AG04449 (cell line): ENCODE data around the gene DOP1B.
"Not testable (repeated sequence)": the region's sequence is repeated elsewhere in the genome, so short reads cannot be mapped to it uniquely, and the experiment has no call there.

Source experiments
- CTCF ChIA-PET: fragments of 350-600 bp; formaldehyde crosslinking; extraction: SDS; loops from one replicate; lab custom pipeline; 2021; ENCODE audit warnings: antibody characterized with exemption; lab: Yijun Ruan, JAX
- POLR2A ChIA-PET: fragments of 400-600, 350-600 bp; formaldehyde crosslinking; extraction: SDS; loops from one replicate; lab custom pipeline; 2020; ENCODE audit warnings: antibody characterized with exemption, inconsistent platforms; lab: Yijun Ruan, JAX
- DNase-seq: peaks from one replicate; pipeline ENCODE4 v3.0.0-alpha.2; 2010; ENCODE audit warnings: low read depth, low spot score
- H3K4me3 ChIP-seq: 2 replicates; pipeline ENCODE4 v1.5.1; 2011; ENCODE audit warnings: low read depth, mild to moderate bottlenecking, control low read depth, low read length
- TF ChIP-seq, protein P1 (sequence below): IDR thresholded peaks from one replicate; pipeline ENCODE4 v1.5.1; 2011; ENCODE audit warnings: mild to moderate bottlenecking, moderate library complexity, low read length, control low read depth, inconsistent platforms; ENCODE audit not compliant: insufficient read depth; ENCODE audit errors: missing control alignments

DOP1B gene

DNA sequence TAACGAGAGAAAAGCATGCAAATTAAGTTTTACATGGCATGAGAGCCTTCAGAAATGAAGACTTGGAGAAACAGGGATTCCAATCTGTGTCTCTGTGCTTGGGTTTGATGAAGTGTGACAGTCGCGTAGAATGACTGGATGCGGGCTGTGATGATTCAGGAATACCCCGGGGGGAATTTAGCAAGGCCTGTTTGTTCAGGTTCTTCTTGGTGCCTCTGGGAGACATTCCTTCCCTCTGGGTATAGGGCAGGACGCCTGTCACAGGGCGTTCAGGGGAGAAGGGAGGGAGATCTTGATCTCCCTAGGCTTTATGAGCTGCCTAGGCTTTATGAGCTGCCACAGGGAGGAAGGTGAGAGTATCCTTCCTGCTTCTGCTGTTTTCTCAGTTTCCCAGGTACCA lies 36.6 kb downstream of the DOP1B start:
- ChIA-PET CTCF (interaction anchor here (1.3 to 1.4 kb wide), 2 partner anchors 11 to 17 kb away, joined by 3 to 5 read pairs; no protein-coding TSS in a partner anchor), POLR2A (no interaction called here)
- no peak overlapping the region for H3K4me3 ChIP-seq
- TF ChIP-seq, protein P1, sequence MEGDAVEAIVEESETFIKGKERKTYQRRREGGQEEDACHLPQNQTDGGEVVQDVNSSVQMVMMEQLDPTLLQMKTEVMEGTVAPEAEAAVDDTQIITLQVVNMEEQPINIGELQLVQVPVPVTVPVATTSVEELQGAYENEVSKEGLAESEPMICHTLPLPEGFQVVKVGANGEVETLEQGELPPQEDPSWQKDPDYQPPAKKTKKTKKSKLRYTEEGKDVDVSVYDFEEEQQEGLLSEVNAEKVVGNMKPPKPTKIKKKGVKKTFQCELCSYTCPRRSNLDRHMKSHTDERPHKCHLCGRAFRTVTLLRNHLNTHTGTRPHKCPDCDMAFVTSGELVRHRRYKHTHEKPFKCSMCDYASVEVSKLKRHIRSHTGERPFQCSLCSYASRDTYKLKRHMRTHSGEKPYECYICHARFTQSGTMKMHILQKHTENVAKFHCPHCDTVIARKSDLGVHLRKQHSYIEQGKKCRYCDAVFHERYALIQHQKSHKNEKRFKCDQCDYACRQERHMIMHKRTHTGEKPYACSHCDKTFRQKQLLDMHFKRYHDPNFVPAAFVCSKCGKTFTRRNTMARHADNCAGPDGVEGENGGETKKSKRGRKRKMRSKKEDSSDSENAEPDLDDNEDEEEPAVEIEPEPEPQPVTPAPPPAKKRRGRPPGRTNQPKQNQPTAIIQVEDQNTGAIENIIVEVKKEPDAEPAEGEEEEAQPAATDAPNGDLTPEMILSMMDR: no peak
- no peak for DNase-seq

DNA sequence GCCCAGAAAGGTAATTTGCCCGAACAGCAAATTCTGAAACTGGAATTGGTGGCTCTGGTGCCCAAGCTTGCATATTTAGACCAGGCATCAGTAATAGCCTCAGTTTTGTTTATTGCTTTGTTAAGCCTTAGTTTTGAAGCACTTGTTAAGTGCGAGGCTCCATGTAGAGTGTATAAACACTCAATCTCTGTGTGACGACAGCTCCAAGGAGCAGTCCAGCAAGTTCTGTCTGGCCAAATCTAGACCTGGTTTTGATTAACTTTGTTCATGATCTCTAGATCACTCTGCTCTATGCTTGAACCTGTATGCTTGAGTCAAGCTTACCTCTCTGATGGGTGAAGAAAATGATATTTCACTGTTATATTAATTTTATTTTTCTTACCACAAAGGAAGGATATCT lies 37.4 kb downstream of the DOP1B start:
- H3K4me3 ChIP-seq: no peak overlapping the region
- ChIA-PET CTCF (interaction anchor here (1.1 to 1.4 kb wide), 3 partner anchors 9 to 16 kb away, joined by 3 to 5 read pairs (median 4); no protein-coding TSS in a partner anchor), POLR2A (no interaction called here)
- TF ChIP-seq, protein P1: no peak
- no peak for DNase-seq

DNA sequence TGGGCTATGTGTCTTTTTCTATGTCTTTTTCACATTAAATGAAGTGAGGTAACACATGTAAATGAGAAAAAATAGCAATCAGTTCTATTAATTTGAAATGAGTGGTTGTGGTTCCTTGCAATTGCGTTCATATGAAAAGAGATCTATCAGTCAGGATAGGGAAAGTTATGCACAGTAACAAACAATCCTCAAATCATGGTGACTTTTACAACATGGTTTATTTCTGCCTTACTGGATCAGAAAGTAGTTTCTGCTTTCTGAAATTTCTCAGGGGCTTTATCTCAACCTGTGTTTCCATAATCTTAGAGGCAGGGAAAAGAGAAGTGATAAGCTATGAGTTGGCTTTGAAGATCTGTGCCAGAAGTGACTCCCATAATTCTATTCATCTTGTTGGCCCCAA lies 39.0 kb downstream of the DOP1B start:
- no peak for DNase-seq
- TF ChIP-seq, protein P1: no peak
- H3K4me3 ChIP-seq: no peak overlapping the region
- POLR2A ChIA-PET: no interaction called here
- CTCF ChIA-PET: no interaction called here

DNA sequence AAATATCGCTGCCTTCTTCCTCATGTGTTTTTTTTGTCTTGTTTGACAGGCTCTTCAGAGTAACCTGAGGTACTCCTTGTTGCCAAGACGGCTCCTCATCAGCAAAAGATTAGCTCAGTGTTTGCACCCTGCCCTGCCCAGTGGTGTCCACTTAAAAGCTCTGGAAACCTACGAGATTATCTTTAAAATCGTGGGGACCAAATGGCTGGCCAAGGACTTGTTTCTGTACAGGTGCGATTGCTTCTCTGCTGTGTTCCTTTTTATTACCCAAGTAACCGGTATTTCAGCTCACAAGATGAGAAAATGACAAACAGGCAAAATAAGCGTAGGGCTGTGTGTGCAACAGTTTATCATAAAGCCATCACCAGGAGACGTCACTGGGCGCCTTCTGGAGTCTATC lies 42.4 kb downstream of the DOP1B start:
- TF ChIP-seq, protein P1: no peak
- ChIA-PET CTCF (interaction anchor here (0.6 kb wide), 1 partner anchor 10 kb away, joined by 3 read pairs; no protein-coding TSS in a partner anchor), POLR2A (no interaction called here)
- DNase-seq: no peak
- no peak overlapping the region for H3K4me3 ChIP-seq

DNA sequence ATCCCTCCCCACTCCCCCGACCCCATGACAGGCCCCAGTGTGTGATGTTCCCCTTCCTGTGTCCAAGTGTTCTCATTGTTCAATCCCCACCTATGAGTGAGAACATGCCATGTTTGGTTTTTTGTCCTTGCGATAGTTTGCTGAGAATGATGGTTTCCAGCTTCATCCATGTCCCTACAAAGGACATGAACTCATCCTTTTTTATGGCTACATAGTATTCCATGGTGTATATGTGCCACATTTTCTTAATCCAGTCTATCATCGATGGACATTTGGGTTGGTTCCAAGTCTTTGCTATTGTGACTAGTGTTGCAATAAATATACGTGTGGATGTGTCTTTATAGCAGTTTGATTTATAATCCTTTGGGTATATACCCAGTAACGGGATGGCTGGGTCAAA lies 43.0 kb downstream of the DOP1B start:
- H3K4me3 ChIP-seq, CTCF ChIA-PET, DNase-seq, POLR2A ChIA-PET: not testable (repeated sequence)

DNA sequence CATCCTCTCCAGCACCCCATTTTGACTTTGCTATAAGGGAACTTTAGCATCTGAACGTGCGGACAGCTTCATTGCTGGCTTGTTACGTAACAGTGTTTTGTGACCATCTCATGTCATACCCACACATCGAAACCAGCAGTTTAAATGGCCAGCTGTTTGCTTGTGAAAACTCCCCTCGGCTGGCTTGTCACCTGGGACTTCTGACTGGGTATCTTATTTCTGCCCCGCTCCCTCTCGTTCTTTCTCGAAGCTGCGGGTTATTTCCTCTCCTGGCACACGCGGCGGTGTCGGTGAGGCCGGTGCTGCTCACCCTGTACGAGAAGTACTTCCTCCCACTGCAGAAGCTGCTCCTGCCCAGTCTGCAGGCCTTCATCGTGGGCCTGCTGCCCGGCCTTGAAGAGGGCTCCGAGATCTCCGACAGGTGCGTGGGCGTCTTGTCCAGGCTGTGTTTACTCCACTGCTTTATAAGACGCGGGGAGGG lies 43.5 kb downstream of the DOP1B start:
- no peak for DNase-seq
- ChIA-PET CTCF (no interaction called here), POLR2A (no interaction called here)
- no peak overlapping the region for H3K4me3 ChIP-seq
- TF ChIP-seq, protein P1: no peak

GRCh38 chr21:36202726-36203602 lies 46.3 kb downstream of the DOP1B start:
- H3K4me3 ChIP-seq: no peak overlapping the region
- POLR2A ChIA-PET: no interaction called here
- CTCF ChIA-PET: interaction anchor here (0.9 to 2.1 kb wide), 4 partner anchors 9 to 61 kb away, joined by 4 to 5 read pairs (median 4); no protein-coding TSS in a partner anchor
- TF ChIP-seq, protein P1: no peak
- DNase-seq: no peak
